Measurements from ENCODE around the gene XRCC3.

XRCC3 gene

GRCh38 chr14:103725739-103726395, 10.6 kb upstream of the XRCC3 start:
- no peak for DNase-seq (ENCODE audit: low spot score)

DNA sequence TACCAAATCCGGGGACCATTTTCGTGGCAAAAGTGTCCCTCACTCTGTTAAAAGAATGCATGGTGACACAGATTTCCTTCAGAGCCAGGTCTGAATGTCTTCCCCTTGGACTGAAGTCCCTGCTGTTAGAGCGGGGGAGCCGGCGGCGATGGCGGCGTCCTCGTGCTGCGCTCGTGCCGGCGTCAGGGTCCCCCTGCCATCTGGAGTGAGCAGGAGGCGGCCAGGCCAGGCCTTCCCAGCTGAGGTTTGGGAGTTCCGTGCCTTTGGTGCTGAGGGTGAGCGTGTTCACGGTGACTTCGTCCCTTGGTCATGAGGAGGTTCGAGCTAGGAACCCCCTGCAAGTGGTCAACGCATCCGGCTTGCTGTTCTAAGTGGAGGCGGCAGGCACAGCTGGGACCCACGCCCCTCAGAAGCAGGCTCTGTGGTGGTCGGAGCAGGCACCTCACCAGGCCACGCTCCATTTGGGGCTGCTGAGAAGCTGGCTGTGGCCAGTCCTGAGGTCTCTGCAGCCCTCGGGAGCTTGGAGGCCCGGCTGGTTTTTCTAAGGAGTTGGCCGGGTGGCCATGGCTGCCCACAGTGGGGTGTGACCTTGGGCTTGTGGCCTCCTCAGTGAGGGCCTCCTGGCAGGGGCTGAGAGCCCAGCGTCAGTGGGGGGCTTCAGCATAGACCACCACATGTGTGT, 9.9 kb upstream of the XRCC3 start:
- no peak for DNase-seq (ENCODE audit: low spot score)

DNA sequence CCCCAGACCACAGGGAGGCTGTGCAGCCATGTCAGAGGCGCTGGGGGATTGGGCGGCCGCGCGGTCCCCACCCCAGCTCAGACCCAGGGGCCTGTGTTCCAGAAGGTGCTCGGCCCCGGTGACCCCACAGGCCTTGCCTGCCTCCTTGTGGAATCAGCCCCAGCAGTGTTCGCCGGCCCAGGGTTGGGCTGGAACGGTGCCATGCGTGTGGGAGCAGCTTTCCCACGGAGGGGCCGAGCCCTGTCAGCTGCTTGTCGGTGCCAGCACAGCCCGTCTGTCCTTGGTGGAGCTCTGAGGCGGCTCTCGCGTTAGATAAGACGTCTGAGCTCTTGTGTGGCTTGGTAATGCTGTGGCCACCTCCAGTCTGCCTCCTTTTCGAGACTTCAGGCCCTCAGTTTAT, 8.9 kb upstream of the XRCC3 start:
- DNase-seq (ENCODE audit: low spot score) = no peak

- DNase-seq (ENCODE audit: low spot score) = no peak
Measured at GRCh38 chr14:103723748-103724081, 8.5 kb upstream of the XRCC3 start.

DNA sequence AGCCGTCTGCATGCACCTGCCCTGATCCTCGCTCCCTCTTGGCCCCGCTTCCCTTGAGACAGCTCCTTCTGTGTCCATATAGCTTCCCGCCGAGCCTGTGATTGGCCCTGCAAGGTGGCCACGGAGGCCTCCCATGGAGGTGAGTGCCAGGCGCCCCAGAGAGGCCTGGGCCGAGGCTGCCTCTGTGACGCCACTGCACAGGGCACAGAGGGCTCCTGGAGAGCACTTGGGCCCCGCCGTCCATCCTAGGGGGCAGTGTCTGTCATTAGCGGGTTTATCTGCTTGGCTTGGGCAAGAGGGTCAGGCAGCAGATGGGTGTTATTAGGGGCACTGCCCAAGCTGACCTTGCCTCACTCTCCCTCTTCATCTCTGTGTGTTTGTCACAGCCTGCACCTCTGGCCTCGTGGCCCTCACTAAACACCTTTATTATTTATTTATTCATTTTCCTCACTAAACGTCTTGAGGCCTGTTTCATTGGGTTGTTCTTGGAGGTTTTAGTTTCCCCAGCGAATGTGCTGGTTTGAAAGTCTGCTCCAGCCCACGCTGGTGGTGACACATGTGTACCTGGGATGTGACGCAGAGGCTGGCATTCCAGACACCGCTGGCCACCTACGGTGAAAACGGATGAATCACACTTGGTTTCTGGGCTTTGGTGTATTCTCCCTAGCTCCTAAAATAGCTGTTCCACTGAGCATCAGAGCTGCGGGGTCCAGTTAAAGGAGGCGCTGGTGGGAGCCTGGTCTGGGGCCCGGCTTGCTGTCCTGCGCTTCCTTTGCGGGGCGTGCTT, 6.3 kb upstream of the XRCC3 start:
- no peak for DNase-seq (ENCODE audit: low spot score)

GRCh38 chr14:103719751-103720150, 4.5 kb upstream of the XRCC3 start:
- no peak for DNase-seq (ENCODE audit: low spot score)

DNA sequence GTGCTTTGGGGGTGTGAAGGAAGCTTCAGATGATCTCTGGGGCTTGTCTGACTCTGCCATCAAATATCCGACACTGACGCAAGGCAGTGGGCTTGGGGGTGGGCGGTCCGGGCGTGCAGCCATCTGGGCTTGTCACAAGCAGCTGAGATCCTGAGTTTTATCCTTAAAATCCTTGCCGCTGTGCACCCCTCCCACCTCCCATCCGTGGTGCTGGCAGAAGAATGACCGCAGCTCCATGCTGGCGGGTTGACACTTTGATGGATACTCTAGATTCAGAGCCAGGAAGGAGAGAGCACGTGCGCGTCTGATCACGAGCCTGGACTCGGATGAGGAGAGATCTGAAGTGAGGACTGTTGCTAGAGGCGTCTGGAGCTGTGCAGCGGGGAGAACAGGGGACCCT, 3.3 kb upstream of the XRCC3 start:
- DNase-seq (ENCODE audit: low spot score) = no peak

DNA sequence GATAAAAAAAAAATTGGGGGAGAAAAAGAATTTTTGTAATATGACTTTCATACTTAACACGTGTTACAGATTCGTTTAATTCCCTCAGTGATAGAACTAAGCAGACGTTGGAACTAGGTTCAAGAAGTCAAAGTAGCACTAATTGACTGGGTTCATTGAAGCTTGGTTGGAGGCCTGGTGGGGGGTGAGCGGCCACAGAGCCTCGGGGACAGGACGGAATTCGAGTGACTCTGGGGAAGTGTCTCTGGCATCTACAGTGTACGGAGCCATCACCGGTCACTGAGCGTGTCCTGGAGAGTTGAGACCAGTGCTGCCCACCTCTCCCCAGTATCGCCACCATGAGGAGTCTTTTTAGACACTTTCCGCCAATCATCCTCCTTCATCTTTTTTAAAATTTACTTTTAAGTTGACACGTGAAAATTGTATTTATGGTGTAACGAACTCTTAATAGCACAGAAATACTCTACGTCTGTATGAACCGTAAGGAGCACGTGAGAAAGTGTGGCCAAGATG, 1.7 kb upstream of the XRCC3 start:
- DNase-seq (ENCODE audit: low spot score) = no peak

DNA sequence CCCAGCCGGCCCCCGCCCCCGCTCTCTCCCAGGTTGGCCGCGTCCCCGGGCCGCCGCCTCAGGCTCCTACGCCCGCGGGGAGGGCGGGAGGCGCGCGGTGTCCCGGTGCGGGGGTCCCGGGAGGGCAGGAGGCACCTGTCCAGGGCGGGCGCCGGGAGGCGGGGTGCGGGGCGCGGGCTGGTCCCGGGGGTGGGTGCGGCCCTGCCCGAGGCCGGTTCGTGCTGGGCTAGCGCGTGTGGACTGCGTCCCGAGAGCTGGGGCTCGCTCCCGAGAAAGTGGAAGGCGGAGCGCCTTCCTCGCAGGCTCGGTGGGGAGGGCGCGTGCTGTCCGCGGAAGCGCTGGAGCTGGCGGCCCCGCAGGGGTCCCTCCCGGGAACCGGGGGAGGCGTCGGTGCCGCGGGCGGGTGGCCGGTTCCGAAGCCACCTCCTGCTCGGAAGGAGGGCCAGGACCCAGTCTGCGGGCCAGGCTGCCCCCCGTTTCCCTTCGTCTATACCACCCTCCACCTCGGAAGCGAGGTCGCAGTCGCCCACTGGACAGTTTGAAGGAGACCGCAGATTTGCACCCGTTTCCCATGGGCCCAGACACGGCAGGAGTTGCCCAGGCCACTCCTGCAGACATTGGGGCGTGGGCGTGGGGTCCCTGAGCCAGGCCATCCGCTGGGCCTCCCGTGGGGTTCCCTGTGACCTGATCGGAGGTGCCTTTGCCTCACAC, 995 bp upstream of the XRCC3 start:
- DNase-seq (ENCODE audit: low spot score) = no peak

GRCh38 chr14:103714063-103714724, 1.1 kb downstream of the XRCC3 start:
- no peak for DNase-seq (ENCODE audit: low spot score)

- no peak for DNase-seq (ENCODE audit: low spot score)
Measured at GRCh38 chr14:103713304-103714062, 1.8 kb downstream of the XRCC3 start.

- no peak for DNase-seq (ENCODE audit: low spot score)
Measured at GRCh38 chr14:103712633-103713247, 2.5 kb downstream of the XRCC3 start.

DNA sequence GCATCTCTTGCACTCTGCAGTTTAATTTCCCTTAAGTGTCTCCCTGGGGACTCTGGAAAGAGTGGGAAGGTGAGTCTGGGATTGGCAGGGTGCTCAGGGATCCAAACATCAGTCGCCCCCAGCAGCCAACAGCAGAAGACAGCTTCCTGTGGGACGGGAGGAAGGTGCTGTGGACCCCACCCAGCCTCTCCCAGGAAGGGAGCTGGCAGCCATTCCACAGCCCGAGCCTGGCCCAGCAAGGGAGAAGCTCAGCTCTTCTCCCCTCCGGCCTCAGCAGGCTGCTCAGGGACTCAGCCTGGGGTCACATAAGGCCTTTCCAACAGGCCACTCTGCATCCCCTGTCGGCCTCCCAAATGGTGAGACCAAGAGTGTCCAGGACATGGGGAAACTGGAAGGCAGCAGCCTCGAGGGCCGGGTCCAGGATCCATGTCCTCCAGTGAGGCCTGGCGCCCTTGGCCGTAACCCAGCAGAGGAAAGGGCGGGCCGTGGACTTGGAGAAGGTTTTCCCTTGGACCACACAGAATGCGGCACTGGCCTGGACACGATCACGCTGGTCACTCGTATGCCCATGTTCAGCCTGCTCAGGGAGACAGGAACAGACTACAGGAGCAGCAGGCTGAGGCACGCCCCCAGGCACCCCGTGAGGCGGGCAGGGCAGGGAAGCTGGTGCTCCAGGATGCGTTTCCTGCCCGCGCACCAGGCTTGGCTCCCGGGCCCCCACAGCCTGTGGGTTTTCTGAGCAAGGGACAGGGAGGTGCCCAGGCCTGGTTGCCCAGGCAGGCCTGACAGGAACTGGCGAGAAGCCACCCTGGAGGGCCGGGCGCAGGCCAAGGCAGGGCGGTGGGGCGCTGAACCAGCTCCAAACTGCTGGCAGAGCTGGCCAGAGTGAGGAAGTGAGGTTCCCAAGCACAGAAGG, 3.5 kb downstream of the XRCC3 start:
- DNase-seq (ENCODE audit: low spot score) = no peak

DNA sequence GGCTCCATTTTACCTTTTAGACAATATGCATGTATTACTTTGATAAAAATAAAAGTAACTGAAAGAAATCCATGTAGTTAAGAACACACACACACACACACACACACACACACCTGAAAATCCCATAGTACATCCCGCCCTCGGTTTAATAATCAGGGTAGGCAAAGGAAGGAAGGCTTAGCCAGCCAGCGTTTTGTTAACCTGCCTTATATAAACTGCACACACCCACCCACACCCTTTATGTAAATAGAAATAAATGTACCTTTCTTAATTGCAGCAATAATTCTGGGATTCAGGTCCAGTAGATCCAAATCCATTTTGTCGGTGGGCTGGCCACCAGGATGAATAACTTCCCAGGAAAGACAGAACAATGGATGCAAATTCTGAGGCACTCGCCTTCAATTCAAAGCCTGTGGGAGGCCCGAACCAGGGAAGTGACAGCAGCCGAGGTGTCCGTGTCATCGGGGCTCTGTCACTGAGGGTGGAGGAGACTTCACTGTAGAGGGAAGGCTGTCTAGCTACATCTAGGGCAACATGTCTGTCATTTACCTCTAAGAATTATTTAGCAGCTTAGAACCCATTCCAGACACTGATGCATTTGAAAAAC, 4.4 kb downstream of the XRCC3 start:
- no peak for DNase-seq (ENCODE audit: low spot score)

GRCh38 chr14:103709814-103710213, 5.4 kb downstream of the XRCC3 start:
- DNase-seq (ENCODE audit: low spot score) = no peak

- DNase-seq (ENCODE audit: low spot score) = no peak
Measured at GRCh38 chr14:103708750-103709187, 6.5 kb downstream of the XRCC3 start.

DNA sequence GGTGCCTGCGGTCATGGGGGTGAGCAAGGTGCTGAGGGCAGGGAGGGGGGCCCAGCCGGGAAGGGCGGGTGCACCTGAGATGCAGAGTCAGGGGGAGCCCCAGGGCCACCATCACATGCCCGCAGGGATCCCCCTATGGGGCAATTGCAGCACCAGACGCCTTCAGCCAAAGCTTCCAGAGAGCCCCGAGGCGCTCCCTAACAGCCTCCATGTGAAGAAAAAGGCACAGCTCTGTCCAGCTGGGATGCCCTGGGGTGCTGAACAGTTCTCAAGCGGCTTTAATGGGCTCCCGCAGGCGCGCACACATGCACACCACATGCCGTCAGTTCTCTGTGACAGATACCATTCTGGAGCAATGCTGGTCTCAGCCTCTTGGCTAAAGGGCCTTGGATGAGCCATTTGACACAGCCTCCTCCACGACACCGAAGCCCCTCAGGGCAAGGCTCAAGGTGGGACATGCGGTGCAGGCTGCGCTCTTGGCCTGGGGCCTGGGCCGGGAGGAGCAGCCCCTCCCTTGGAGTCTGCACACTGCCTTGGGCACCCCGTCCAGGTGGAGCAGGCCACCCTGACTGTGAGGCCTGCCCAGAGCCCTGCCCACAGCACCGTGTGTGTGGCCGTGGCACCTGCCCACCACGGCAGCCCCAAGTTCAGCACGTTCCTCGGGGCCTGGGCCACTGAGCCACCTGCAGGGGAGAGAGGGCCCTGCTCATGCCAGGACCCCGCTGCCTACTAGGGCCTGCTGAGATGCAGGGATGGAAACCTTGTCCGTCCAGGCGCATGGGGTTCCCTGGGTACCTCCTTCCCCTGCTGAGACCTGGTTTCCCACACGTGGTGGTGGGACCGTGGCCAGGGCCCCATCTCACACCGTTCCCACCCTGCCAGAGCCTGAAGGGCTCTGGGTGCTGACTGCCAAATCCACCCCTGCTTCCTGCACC, 7.7 kb downstream of the XRCC3 start:
- no peak for DNase-seq (ENCODE audit: low spot score)

Measured in LoVo (cell line).